KOPT-K1 (cell line): ENCODE results near the gene LIFR.
"Not testable (repeated sequence)": the region's sequence is repeated elsewhere in the genome, so short reads cannot be mapped to it uniquely, and the experiment has no call there.

Experiments used
- H3K27ac ChIP-seq: fragments of 200-600 bp; sonication (generic); 2 replicates; pipeline ENCODE4 v1.5.1; 2016; ENCODE audit warnings: antibody characterized with exemption, mild to moderate bottlenecking, low read depth, low read length; ENCODE audit not compliant: poor library complexity, severe bottlenecking
- H3K36me3 ChIP-seq: fragments of 200-600 bp; sonication (generic); 2 replicates; pipeline ENCODE4 v1.5.1; 2017; ENCODE audit warnings: antibody characterized with exemption, mild to moderate bottlenecking, low read length, moderate library complexity; ENCODE audit not compliant: insufficient read depth
- H3K9me3 ChIP-seq: fragments of 200-600 bp; sonication (generic); 2 replicates; pipeline ENCODE4 v1.5.1; 2017; ENCODE audit warnings: antibody characterized with exemption, low read length, mild to moderate bottlenecking; ENCODE audit not compliant: insufficient read depth, poor library complexity, severe bottlenecking

LIFR gene, protein sequence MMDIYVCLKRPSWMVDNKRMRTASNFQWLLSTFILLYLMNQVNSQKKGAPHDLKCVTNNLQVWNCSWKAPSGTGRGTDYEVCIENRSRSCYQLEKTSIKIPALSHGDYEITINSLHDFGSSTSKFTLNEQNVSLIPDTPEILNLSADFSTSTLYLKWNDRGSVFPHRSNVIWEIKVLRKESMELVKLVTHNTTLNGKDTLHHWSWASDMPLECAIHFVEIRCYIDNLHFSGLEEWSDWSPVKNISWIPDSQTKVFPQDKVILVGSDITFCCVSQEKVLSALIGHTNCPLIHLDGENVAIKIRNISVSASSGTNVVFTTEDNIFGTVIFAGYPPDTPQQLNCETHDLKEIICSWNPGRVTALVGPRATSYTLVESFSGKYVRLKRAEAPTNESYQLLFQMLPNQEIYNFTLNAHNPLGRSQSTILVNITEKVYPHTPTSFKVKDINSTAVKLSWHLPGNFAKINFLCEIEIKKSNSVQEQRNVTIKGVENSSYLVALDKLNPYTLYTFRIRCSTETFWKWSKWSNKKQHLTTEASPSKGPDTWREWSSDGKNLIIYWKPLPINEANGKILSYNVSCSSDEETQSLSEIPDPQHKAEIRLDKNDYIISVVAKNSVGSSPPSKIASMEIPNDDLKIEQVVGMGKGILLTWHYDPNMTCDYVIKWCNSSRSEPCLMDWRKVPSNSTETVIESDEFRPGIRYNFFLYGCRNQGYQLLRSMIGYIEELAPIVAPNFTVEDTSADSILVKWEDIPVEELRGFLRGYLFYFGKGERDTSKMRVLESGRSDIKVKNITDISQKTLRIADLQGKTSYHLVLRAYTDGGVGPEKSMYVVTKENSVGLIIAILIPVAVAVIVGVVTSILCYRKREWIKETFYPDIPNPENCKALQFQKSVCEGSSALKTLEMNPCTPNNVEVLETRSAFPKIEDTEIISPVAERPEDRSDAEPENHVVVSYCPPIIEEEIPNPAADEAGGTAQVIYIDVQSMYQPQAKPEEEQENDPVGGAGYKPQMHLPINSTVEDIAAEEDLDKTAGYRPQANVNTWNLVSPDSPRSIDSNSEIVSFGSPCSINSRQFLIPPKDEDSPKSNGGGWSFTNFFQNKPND

DNA sequence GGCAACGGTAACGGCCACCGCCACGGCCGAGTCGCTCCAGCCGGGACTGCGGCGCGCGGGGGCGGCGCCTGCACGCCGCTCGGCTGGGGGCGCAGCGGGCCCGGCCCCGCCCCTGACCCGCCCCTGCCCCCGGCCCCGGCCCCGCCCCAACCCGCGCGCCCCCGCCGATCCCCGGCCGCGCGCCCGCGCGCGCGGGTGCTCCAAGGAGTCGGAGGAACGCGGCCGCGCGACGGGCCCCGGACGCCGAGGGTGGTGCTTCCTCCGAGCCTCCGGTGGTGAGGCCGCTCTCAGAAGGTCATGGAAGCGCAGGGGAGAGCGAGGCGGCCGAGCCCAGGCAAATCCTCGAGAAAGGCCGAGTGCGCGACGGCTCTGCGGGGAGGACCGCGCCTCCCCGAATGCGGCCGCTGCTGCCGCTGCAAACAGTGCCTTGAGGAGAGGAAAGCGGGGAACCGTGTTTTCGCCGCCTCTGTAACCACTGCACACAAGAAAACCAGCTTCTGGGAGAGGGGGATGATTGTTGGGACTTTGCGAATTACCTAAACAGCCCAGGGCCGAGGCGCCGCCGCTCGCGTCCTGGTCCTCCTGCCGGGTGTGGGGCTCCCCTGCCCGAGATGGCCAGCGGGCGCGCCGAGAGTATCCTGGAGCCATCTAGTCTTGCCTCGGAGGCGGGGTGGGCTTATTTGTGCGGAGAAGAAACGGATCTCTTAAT is at the start of gene LIFR:
LIFR (minus strand) TSS at position 48 of the 709 bp plus-strand sequence. CDS start 25,999 bp downstream, outside the sequence.
- no peak within 1 kb of the TSS for H3K27ac ChIP-seq

DNA sequence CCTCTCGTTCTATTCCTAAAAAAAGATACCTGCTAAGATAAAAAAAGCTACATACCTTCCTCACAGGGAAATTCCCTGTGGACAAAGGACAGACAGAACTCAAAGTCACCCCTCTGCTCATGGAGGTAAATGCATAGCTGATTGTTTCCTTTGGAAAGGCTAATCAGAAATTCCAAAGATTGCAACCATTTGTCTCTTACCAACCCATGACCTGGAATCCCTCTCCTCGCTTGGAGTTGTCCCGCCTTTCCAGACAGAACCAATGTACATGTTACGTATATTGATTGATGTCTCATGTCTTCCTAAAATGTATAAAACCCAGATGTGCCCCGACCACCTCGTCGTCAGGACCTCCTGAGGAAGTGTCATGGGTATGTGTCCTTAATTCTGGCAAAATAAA is 49.2 kb upstream of the LIFR start:
- Histone ChIP-seq H3K9me3 (no peaks in the 10 kb centered on the region), H3K27ac (no peak overlapping the region), H3K36me3 (no peaks in the 10 kb centered on the region)

More for the DNA sequence above, at the start of gene LIFR:
- no peaks in the 10 kb centered on the region for H3K36me3 ChIP-seq
- no peaks in the 10 kb centered on the region for H3K9me3 ChIP-seq

DNA sequence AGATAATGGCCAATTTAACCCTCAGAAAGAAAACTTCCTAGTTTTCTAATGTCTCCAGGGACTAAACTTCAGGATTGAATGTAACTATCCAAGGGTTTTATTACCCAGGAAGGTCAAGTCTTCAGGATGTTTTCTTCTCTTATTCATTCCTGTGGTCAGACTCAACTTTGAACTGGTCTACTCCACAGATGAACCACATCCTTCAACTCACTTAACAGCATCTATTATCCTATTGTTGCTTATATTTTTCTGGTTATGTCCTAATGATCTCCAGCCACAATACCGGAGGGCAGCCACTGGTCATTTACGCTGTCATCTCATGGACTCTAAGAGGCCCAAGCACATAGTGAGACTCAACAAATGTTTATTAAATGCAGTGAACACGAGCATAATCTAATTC is 47.2 kb upstream of the LIFR start:
- Histone ChIP-seq H3K36me3 (no peaks in the 10 kb centered on the region), H3K27ac (no peak overlapping the region), H3K9me3 (no peaks in the 10 kb centered on the region)

DNA sequence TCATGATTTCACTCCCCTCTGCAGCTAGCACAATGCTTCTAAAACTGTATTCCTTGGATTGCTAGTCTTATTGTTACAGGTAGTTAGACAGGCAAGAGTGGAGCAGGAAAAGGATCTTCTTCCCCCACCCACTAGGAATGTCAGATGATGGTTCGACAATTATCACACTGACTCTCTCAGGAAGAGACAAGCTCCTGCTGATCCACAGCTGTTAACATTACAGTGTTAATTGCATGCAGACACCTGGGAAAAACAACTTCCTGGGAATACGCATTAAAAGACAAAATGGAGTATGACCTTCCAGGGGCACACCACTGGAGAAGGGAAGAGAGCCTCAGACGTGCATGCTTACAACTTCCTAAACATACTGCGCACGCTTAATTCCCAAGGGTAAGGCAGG is 46.2 kb upstream of the LIFR start:
- no peak overlapping the region for H3K27ac ChIP-seq
- no peaks in the 10 kb centered on the region for H3K36me3 ChIP-seq
- H3K9me3 ChIP-seq, result no peaks in the 10 kb centered on the region

DNA sequence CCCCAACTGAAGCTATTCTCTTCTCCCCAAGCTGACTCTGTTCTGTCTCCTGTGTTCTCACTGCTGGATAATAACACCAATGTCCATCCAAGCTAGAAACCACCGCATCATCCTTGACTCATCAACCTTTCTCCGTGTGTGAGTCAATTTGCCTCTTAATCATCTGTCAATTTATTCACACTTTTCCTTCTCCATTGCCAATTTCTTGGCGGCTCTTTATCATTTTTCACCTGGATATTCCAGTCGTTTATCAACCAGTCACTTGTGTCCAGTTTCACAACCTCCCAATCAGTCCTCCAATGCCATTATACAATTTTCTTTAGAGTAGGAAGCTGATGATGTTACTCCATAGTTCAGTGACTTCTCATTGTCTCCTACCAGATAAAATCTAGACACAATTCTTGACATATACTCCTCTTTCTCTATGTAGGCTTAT is 45.4 kb upstream of the LIFR start:
- H3K27ac ChIP-seq, result no peak overlapping the region
- H3K36me3 ChIP-seq, result no peaks in the 10 kb centered on the region
- H3K9me3 ChIP-seq, result no peaks in the 10 kb centered on the region

DNA sequence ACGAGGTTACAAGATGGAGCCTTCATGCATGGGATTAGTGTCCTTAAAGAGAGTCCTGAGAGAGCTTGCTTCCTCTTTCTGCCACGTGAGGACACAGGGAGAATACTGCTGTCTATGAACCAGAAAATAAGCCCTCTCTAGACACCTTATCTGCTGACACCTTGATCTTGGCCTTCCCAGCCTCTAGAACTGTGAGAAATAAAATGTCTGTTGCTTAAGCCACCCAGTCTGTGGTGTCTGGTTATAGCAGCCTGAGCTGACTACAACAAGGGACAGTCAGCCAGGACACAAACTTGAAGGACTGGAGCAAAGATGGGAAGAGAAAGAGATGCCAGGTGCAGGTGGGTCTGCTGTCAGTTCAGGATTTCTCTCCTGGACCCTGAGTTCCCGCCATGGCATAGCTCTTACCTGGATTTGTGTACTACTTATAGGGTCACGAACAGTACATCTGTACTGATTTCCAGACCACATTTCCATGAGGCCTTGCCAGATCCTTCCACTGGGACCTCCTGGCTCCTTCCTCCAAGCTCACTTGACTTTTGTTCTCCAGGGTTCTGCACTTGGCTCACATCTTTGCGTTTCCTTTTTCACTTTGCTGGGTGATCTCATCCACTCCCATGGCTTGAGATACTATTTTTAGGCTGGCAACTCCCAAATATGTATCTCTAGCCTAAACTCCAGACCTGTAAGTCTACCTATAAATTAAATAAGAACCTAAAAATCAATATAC is 44.9 kb upstream of the LIFR start:
- H3K9me3 ChIP-seq, result no peaks in the 10 kb centered on the region
- H3K36me3 ChIP-seq, result no peaks in the 10 kb centered on the region
- H3K27ac ChIP-seq, result no peak overlapping the region

DNA sequence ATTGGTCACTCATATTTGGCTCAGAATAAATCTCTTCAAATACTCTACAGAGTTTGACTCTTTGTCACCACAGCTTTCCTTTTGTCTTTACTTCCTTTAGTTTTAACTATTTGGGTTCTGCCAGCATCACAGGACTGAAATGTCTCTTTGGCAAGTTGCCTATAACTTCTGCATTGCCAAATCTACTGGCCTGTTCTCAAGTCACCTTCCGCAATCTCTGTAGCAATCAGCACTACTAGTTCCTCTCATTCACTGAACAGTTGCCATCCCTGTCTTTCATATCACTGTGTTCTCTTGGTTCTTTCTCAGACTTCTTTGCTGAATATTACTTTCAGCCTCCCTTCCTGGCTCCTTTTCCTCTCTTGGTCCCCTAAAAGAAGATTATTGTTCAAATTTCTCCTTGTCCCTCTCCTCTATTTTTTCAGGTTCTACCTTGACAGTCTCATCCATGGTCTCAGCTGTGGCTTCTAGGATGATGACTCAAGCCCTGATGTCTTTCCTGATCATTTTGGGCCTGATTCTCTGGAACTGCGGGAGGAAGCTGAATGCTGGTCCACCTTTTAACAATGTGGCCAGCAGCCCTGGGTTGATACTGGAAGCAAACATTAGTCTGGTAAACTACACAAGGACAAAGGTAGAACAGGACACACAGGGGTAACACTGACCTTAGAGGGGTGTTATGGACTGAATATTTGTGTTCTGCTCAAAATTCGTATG is 44.0 kb upstream of the LIFR start:
- Histone ChIP-seq H3K27ac (no peak overlapping the region), H3K36me3 (no peaks in the 10 kb centered on the region), H3K9me3 (no peaks in the 10 kb centered on the region)

DNA sequence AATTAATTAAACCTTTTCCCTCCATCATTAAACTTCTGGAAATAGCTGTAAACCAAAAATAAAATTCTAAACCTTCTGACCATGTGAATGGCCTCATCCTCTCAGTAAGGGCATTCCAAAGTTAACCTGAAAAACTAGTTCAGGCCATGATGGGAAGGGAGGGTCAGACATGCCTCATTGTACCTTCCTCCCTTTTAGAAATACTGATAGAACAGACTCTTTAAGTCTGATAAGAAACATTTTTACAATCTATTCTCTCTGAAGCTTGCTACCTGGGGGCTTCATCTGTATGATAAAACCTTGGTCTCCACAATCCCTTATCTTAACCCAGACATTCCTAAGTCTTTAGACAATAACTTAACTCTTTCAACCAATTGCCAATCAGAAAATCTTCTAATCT is 43.3 kb upstream of the LIFR start:
- not testable (repeated sequence) for H3K27ac ChIP-seq, H3K36me3 ChIP-seq, H3K9me3 ChIP-seq

DNA sequence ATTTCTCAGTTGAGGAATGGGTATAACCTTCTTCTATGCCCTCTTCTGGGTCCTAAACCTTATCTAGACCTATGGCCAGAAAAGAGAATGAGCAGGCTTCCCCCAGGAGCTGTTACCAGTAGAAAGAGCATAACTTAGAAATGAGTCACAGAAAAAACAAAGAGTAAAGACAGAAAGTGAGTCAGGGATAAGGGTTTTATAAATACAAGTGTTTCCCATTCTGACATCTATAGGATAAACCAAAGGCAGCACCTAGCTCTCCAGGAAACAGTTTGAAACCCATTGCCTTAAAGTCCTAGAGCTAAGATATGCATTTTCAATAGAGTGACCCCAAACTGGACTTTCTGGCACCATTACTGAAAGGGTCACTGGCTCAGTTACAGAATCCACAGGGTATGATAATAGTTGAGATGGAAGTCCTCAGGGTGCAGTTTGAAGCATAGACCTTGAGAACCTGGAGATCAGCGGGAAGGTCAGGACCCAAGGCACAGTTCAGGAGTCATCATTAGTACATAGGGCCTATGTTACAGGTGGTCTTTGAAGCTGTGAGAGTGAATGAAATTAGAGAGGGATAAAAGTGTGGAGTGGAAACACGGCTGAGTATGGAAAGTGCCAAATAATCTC is 42.7 kb upstream of the LIFR start:
- Histone ChIP-seq H3K36me3 (no peaks in the 10 kb centered on the region), H3K9me3 (no peaks in the 10 kb centered on the region), H3K27ac (no peak overlapping the region)

DNA sequence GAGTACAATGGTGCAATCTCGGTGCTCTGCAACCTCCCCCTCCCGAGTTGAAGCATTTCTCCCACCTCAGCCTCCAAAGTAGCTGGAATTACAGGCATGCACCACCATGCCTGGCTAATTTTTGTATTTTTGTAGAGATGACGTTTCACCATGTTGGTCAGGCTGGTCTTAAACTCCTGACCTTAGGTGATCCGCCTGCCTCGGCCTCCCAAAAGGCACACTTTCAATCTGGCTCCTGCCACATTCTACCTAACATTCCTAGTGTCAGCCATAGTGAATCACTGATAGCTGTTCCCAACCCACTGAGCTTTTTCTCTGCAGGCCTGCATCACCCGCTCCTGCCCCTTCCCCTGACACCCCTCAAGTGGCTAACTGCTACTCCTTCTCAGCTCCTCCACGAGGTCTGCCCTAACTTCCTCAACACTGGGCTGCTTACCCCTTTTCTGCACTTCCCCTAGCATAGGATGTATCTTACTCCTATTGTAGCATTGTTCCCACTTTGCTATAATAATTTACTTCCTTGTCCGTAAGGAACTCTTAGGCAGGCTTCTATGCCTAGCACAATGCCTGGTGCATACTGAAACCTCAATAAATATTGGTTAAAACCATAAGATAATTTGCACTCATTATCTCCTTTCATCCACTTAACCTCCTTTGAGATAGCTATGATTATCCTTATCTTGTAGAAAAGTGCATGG is 42.0 kb upstream of the LIFR start:
- H3K27ac ChIP-seq, result no peak overlapping the region
- no peaks in the 10 kb centered on the region for H3K9me3 ChIP-seq
- H3K36me3 ChIP-seq, result no peaks in the 10 kb centered on the region

DNA sequence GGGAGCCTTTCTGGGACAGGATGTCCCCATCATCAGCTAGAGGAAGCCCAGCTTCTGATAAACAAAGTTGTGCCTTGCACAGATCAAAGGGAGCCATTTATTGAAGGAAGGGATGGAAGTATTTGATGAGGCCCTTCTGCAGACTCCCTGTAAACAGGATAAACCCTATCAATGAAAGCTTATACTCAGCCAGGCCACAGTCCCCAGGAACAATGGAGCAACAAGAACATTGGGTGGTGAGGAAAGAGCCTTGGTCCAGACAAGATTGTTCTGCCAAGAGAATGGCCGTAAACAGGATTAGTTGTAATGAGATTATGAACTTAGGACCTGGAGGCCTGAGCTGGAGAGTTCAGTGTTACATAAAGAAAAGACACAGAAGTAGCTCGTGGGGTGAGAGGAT is 40.5 kb upstream of the LIFR start:
- no peaks in the 10 kb centered on the region for H3K9me3 ChIP-seq
- H3K36me3 ChIP-seq, result no peaks in the 10 kb centered on the region
- H3K27ac ChIP-seq, result no peak overlapping the region

DNA sequence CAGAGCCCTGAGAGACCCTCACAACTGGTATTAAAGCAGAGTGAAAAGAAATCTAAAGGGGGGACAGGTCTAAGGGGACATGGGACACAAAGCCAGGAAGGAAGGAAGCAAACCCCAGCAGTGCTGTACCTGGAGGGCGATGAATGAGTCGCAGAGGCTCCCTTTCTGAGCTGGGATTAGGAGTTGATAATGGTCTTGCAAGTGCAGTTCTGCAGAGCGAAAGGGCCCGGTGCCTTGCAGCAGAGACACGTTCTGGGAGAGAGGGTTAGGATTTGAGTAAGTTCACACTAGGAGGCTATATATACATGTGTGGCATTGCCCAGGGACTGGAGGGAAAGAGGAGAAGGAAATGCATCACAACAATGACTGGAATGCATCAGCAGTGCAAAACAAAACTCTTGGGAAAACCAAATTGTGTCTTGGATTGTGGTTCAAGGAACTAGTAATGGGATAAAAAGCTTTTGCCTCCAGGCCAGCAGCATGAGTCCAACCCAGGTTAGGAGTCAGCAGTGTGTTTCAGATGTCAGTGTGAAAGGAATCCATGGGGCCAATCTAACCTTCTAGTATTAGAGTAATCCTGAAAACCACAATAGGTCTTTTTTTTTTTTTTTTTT is 38.8 kb upstream of the LIFR start:
- Histone ChIP-seq H3K36me3 (no peaks in the 10 kb centered on the region), H3K9me3 (no peaks in the 10 kb centered on the region), H3K27ac (no peak overlapping the region)

DNA sequence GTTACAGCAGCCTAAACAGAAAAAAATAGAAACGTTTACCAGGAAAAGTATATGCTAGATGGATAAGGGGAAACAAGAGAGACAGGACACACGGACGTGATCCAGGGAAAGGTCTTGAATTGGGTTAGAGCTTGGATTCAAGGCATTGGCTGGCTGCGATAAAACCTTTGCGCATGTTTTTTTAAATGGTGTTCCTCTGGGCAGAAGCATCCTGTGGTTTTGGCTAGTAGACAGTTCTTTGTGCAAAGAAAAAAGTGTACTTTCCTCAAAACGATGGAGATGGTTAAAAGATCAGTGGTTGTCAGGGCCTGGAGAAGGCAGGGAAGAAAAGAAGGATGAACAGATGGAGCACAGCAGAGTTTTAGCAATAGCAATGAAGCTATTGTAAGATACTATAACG is 37.5 kb upstream of the LIFR start:
- Histone ChIP-seq H3K9me3 (no peaks in the 10 kb centered on the region), H3K36me3 (no peaks in the 10 kb centered on the region), H3K27ac (no peak overlapping the region)
